HG02763 (cell line): ENCODE data around the gene SHB.

Source experiments
- ATAC-seq: cut with Tn5 transposase; IDR thresholded peaks from one replicate; pipeline ENCODE4 v1.9.1; 2021; ENCODE audit warnings: mild to moderate bottlenecking, moderate library complexity; ENCODE audit not compliant: unreplicated experiment

The SHB gene

DNA sequence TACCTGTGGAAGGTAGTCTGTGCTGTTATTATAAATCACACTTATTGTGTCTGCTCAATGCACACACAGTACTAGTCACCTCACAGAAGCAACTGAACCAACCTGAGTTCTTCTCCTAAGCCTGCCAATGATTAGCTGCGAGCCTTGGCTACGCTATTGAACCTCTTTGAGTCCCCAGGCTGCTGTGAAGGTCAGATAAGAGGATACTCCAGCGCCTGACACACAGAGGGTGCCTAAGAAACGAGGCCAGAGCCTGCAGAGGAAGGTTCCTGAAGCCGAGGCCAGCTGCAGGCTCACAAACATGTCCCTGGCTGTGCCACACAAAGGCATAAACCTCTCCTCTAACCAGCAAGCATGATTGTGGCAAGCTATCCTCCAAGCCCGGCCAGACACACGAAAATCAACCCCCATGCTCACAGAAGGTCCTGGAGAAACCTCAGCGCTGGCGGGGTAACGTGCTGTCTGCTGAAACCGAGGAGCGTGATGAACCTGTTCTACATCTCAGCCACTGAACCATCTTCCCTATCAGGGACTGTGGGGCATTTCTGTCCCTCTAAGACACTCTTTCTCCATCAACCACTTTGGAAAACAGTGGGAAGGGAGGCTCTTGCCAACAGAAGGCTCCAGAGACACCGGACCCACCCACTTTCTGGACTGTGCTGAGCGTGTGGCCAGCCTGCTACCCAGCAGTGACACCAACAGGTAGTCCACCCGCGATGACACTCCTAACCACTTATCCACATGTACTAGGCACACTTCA lies 111.9 kb downstream of the SHB start:
- no peak for ATAC-seq

DNA sequence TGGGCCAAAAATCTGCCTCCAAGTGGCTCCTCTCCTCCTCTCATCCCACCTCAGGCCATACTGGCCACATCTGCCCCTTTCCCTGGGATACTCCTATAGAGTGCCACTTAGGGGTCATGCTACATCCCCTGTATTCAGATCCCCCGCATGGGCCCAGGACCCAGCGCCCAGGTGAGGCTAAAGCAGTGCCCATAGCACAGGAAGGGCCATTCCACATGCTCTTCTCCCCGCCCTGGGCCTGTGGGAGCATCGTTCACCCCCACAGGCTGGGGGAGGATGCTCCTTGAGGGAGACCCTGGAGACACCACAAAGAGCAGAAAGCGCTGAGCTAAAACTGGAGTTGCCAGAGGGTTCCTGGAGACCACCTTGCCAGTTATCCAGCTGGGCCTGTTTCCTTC lies 112.6 kb downstream of the SHB start:
- ATAC-seq = no peak

DNA sequence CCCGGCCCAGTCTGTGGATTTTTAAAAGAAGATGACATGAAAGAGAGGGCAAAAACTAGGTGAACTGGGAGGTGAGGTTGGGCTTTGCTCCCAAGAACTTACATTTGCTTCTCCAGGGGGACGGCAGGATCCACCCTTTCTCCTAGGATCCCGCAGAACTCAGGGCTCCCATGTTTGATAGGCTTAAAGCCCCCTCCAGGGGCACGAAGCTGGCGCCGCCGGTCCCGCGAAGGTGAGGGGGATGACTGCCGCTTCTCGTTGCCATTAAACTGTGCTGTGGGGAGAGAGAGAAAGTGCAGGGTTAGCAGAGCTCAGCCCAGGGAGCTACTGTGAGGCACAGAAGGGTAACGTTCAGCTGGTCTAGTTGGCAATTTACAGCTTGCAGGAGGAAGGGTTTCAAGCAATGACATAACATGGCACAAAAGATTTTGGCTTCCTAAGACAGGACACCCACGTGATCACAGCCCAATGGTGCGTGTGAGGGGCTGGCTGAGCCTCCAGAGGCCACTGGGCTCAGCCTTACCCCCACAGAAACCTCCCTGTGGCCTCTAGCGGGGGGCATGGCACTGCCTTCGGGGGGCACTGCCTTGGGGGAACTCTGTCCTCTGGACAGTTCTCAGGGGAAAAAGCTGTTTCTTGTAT lies 113.1 kb downstream of the SHB start:
- ATAC-seq = no peak

DNA sequence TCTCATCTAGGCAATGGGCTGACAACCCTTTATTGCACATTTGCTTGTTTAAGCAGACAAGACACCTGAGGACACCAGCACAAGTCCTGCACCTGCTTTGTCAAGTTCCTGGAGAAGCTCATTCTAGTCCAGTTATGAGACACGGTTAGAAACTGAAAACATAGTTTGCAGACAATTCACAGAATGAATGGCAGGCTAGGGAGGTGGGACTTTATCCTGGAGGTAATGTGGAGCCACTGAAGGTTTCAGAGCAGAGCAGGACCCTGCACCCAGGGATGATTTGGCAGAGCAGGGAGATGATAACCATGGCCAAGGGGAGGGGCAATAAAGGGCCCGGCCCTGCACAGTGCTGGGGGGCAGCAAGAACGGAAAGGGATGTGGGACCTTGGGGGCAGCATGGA lies 114.4 kb downstream of the SHB start:
- ATAC-seq = peak; percentile 43

DNA sequence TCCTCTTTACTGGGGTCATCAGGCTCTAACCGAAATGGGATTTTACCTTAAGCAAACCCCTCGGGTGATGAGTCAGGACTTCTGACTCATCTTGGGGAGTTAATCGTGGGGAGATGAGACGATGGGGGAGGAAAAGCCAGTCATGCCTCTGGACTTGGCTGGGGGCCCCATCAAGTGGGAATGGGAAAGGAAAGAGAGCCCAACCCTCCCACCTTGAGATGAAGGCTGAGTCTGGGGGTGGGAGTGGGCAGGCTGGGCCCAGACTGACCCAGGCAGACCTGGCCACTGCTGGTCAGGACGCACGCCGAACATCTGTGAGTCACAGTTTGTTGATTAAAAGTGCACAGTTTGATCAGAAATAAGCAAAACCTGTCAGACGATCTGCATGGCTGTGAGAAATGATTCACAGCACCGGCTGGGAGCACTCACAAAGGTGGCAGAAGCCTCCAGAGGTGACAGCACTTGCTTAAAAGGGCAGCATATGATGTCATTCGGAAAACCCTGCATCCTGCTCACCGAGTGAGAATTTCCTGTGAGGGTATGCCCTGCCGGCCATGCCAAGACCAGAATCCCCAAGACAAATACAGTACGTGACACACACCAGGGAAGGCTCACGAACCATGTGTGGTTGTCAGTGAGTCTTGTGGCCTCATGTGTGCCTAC lies 115.1 kb downstream of the SHB start:
- ATAC-seq = peak; percentile 70

DNA sequence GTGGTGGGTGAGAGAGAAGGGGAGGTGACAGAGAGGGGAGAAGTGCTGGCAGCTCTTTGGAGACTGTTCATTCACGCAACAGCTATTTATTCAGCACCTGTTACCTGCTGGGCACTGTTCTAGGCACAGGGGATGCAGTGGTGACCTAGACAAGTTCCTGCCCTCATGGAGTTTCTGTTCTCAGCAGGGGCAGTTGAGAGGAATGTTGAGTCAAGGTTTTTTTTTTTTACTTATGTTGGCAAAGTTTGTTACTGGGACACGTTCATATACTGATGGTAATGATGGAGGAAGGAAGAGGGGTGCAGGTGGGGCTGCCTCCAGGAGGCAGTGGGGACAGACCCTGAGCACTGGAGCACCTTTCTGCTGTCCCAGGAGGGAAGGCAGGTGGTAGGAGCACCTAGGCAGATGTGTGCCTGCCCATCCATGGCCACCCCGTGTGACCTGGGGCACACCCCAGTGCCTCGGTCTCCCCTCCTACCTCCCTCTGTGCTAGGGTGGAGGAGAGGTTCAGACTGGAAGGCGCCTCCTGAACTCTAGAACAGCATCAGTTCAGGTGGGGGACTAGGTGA lies 115.7 kb downstream of the SHB start:
- ATAC-seq = no peak

DNA sequence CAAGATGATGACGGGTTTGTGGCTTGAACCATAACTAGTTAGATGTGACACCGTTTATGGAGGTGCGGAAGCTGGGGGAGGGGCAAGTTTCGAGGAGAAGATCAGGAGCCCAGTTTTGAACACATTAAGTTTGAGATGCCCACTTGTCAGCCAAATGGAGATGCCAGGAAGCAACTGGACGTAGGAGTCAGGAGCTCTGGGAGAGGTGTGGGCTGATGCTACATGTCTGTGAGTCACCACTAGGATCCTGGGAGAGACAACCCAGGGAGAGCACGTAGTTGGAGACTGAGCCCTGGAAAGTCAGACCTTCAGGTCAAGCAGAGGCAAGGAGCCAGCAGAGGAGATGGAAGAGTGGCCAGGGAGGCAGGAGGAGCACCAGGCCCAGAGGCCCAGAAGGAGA lies 116.3 kb downstream of the SHB start:
- no peak for ATAC-seq

DNA sequence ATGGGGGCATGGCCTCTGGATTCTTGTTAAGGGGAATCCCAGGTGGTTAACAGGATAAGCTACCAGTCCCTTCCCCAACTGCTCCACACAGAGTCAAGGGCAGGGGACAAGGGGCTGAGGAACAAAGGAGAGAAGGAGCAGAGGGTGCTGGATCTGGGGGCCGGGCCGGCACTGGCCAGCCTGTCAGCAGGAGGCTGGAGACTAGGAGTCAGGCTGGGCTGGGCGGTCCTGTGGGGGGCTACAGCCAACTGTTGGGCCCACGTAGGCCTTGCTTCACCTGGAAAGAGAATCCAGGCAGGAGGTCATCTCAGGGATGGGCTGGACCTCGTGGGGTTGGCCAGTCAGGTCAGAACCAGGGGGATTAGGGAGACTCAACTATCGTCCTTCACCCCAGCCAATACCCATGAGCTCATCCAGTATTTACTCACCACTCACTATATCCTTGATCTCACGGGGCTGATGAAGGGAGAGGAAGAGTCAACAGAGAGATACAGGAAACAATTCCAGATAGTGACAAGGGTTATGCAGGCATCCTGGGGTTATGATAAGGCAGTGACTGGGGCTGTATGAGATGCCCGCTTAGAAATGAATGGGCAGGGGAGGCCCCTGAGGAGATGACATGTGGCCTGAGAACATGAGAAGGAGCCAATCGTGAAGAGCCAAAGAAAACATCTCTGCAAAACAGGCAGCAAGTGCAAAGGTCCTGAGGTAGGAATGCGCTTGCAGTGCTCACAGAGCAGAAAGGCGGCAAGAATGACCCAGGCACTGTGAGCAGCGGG lies 117.2 kb downstream of the SHB start:
- ATAC-seq = no peak

DNA sequence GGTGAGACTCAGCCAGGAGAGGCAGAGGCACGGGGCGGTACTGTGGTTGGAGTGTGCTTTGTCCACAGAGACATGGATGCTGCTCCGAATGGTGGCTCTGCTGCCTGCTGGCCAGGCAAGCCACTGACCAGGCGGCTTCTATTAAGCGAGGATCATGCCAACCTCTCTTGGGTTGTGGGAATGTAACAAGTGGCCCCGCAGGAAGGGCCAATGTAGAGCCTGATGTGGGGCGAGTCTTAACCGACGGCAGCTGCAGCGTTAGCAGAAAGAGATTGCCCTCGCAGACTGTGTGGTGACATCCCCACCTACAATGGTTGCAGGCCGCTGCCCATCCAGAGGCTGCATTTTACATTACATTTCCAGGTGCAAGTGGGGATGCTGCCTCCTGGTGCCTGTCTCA lies 118.5 kb downstream of the SHB start:
- no peak for ATAC-seq

DNA sequence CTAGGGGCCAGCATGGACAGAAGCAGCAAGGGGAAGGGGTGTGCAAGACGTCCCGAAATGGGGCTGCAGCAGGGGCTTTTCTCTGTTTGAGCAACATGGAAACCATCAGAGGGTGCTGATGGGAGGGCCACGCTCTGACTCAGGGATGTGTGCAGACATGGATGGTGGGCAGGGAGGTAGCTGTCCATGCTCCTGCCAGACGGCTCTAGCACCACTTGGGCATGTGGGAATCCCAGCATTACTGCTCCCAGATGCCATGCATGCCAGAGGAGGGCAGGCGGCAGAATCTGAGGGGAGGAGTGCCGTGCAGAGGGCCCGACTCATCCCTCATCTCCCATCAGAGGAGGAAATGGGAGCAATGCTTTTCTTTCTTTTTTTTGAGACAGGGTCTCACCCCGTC lies 119.5 kb downstream of the SHB start:
- ATAC-seq = no peak

DNA sequence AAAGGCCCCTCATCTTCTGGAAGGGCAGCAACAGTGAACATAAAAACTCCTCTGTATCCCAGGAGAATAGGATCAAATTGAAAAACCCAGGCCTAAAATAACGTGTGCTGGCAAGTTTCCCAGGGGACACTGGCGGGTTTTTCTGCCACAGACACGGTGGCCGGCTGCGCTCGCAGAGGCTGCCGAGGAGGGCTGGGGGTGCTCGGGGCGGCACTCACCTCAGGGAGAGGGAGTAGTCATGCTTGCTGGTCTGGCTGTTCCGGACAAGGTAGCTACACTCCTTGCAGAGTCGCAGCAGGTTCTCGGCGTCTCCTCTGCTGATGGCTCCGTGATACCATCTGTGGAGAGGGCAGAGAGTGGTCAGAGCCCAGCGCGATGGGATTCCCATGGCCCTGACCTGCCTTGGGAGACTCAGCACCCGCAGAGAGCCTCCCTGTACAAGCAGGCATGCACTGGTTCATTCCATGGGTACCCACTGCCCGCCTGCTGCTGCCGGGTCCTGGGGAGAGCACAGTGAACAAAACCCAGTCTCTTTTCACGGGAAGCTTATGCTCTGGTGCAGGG lies 120.5 kb downstream of the SHB start:
- ATAC-seq = no peak

DNA sequence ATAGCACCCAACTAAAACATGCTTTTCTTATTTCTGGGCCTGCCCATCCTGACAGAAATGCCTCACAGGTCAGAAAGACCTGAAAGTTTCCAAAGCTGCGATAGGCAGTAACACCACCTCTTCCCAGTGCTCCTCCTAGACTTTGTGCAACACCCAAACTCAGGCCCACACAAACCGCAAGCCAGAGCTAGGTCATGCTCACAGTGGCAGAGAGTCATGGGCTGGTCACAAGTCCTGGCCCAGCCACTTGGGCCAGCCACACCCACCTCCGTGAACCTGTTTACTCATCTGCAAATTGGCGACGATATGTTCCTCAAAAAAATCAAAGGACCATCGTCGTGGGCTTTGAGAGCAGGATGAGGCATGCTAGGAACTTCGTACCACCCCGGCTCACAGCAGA lies 121.0 kb downstream of the SHB start:
- ATAC-seq = no peak

DNA sequence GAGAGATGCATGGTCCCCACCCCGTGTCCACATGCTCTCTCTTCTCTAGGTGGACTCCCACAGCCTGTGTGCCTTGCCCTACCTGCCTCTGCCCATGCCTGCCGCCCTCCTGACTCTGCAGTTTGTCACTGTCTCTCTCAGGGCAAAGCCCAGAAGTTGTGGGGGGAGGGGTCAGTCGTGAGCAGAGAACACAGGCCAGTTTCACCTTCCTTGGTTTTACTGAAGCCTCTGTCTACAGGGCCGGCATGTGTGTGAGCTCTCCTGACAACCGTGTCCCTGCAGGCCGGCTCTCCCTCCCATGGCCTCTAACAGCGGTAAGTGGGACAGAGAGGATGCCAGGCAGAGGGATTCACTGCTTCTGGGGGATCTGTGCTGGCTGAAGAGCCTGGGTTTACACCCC lies 121.6 kb downstream of the SHB start:
- no peak for ATAC-seq

DNA sequence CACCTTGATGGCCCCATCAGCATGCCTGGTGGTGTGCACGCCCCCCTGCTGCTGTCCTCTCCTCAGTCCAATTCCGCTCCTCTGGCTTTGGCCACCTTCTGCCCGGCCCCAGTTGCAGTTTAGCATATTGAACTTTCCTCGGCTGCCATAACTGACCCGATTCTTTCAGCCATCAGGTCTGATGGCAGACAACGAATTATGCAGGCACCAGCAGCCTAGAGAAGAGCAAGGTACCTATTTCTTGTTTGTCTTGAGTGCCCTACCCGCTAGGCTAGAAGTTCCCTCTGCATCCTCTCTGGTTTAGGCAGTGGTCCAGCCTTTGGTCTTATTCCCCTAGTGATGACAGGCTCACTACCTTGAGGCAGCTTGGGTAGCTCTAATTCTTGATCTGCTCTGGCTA lies 122.1 kb downstream of the SHB start:
- ATAC-seq = no peak

DNA sequence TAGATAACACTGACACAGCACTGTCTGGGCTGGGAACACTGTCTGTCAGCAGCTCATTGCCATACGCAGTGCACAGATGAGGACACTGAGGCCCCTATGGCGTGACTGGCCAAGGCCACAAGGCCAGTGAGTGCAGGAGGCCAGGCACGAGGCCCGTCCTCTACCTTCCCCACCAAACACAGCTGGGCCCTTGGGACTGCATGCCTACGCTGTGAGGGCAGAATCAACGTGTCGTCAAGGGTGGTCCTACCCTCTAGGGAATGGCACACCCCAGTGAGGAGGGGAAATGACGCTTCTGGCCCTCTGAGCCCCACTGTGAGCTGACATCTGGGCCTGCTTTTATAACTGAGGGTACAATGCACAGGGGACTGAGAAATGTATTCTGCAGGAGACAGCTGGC lies 123.0 kb downstream of the SHB start:
- no peak for ATAC-seq

DNA sequence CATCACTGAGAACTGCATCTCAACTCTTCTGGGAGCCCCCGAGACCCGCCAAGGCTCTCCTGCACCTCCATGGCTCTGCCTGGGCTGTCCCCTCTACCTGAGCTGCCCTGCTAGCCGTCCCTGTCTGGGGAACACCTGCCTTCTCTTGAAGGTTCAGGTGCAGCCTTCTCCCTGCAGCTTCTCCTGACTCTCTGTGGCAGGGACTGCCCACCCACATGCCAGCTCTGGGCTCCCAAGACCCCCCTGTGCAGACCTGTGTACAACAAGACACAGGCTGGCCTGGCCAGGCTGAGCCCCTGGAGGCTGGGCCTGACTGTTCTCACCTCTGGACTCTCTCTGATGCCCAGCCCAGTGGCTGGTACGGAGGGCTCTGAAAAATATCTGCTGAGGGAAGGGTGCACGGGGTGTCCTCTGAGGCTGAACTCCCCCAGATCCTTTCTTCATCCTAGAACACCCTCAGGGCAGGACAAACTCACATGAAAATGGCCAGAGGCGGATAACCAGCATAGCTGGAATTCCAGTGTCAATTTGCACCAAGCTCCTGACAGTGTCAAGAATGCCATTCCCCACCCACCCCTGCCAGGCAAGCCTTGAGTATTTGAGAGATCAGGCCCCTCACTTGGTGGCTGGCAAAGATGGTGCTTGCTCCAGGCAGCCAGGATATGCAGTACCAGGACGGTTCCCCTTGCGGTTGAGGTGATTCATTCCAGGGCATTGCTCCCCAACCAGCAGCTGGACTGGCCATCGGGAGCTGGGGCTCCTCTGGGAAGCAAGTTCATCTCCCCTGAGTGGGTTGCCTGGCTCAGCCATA lies 124.2 kb downstream of the SHB start:
- no peak for ATAC-seq

DNA sequence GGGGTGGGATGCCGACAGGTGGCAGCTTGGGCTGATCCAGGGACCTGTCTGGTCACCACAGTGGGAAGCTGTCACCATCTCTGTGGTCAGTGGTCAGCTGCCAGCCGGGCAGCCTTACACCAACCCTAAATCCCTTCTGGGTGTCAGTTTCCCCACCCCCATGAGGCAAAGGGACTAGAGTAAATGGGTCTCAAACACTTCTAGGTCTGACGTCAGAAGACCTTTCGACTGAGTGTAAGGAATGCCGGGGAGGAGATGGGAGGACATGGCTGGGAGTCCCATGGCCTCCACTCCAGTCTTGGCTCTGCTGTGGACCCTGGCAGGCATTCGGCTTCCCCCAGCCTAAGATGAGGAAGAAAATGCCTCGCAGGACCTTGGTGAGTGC lies 124.8 kb downstream of the SHB start:
- ATAC-seq = no peak

DNA sequence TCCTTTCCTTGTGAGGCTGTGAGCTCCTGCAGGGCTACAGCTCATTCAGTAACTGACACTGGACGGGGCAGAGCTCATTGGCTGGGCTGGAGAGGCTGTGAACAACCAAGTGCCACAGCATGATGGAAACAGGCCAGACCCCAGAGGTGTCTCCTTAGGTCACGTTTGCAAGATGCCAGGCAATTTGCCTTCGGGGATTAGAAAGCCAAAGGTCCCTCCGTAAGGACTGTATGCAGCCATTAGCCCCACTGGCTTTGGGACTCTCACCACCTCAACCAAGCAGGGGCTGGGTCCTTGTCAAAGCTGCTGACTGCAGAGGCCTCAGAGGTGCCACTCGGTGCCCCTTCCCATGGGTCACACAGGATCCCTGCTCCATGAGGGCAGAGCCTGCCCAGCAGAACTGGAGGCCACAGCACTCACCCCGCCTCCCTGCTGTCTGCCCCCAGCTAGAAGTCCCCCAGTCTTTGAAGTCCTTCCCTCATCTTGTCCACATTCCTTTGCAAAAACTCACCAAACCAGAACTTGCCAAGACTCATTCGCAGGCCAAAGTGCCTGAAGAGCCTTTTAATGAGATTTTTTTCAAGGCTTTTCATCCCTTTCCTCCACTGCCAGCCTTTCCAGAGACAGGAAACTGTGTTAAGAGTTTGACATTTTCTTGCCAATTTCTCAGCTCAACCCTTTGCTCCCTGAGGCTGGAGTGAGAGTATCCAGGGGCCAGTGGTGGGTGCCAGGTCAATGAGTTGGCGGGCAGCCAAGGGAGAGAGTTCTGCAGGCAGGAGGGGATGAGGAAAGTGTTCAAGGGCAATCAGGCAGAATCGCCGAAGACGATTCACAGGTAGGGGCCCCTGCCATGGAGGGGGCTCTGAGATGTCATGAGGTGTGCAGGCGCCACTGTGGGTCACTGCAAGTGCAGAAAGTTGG lies 125.4 kb downstream of the SHB start:
- ATAC-seq = no peak
